PFSK-1 (cell line): Measurements from ENCODE around the gene ZCCHC24.

Source experiments
- FOXP2 ChIP-seq: optimal IDR thresholded peaks from 2 replicates; pipeline ENCODE3; 2011; ENCODE audit warnings: borderline replicate concordance, control low read depth, inconsistent platforms; ENCODE audit not compliant: insufficient read depth; ENCODE audit errors: extremely low read length, extremely low read depth
- POLR2AphosphoS5 ChIP-seq: IDR thresholded peaks from 2 replicates; pipeline ENCODE4 v1.6.1; 2012; ENCODE audit warnings: low read depth, mild to moderate bottlenecking, control low read depth, low read length, moderate library complexity
- REST ChIP-seq, 2 experiments: IDR thresholded peaks; 2 replicates each; pipeline versions ENCODE4 v1.6.1 to v1.8.0; 2011 to 2012; ENCODE audit warnings: low read depth in 2 of 2, low read length in 2 of 2, control low read depth in 1 of 2, inconsistent platforms in 1 of 2, mild to moderate bottlenecking in 1 of 2, moderate library complexity in 1 of 2; ENCODE audit not compliant: insufficient read depth in 1 of 2
- SIN3A ChIP-seq: IDR thresholded peaks from 2 replicates; pipeline ENCODE4 v1.6.1; 2012; ENCODE audit warnings: mild to moderate bottlenecking, low read length, moderate library complexity, borderline replicate concordance; ENCODE audit not compliant: insufficient read depth
- TAF1 ChIP-seq: IDR thresholded peaks from 2 replicates; pipeline ENCODE4 v1.6.1; 2012; ENCODE audit warnings: low read length, control low read depth, borderline replicate concordance; ENCODE audit not compliant: insufficient read depth

ZCCHC24 gene

GRCh38 chr10:79490400-79491142 is 45.1 kb upstream of the ZCCHC24 start:
- TF ChIP-seq REST (IDR thresholded peaks at IDR 0.05; ENCODE audit: insufficient read depth in 1 of 2, low read depth in 2 of 2, low read length in 2 of 2) = no peak
- TF ChIP-seq TAF1 = no peak
- TF ChIP-seq SIN3A = no peak
- TF ChIP-seq FOXP2 = no peak
- TF ChIP-seq POLR2AphosphoS5 = no peak

- TF ChIP-seq TAF1 (no peak), REST (IDR thresholded peaks at IDR 0.05; ENCODE audit: insufficient read depth in 1 of 2, low read depth in 2 of 2, low read length in 2 of 2) (no peak), POLR2AphosphoS5 (no peak), SIN3A (no peak), FOXP2 (no peak)
Observed at GRCh38 chr10:79488870-79489269, 43.4 kb upstream of the ZCCHC24 start.

DNA sequence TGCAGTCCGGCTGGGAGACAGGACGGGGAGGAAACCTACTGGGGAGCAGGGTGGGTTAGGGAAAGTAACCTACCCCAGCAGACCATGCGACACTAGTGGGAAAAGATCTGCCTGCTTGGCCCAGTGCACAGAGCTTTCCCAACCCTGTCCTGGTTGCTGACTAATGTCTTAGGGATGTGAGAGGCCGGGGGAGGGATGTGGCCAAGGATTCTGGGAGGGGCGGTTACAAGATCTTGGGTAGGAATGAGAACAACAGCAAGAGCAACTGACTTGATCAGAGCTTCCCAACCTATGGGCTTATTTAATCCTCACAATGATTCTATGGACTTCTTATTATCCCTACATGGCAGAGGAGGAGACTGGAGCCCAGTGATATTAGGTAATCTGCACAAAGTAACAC is 42.9 kb upstream of the ZCCHC24 start:
- TF ChIP-seq TAF1 (no peak), POLR2AphosphoS5 (no peak), FOXP2 (no peak)

DNA sequence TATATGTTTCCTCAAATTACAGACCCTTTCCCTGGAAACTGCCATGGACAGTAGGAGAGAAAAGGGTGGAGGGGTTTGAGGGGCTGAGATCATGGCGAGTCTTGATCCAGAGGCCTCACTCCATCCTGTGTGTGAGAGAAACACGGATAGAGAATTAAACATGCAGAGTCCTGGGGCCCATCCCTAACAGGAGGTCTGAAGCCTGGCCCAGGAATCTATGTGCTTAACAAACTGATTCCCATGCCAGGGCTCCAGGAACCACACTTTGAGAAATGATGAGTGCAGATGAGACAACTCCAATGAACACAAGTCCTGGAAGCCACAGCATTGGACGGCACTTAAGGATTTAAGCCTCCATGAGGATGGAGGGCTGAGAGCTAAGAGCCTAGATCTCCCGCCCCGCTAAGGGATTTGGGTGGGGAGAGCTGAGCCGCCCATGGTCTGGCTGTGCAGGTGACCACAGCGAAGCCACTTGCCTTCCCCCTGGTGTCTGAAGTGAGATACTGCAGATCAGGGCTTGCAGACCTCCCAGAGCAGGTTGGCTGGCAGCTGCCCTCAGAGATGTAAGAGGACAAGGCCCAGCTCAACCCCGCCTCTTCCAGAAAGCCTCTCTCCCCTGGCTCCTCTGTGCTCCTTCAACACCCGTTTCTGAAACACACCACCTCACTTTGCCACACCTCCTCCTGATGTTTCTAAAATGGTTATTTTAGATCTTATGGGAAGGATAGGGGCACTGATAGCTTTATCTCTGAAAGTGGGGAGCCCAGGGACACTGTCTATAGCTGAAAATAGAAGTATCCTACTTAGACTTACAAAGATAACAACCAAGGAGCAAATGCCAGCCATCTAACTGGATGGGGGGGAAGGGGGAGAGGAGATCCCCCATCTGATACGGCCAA is 42.1 kb upstream of the ZCCHC24 start:
- TF ChIP-seq TAF1 = no peak
- TF ChIP-seq REST (IDR thresholded peaks at IDR 0.05; ENCODE audit: insufficient read depth in 1 of 2, low read depth in 2 of 2, low read length in 2 of 2) = no peak
- no peak for TF ChIP-seq POLR2AphosphoS5
- TF ChIP-seq FOXP2 = no peak

DNA sequence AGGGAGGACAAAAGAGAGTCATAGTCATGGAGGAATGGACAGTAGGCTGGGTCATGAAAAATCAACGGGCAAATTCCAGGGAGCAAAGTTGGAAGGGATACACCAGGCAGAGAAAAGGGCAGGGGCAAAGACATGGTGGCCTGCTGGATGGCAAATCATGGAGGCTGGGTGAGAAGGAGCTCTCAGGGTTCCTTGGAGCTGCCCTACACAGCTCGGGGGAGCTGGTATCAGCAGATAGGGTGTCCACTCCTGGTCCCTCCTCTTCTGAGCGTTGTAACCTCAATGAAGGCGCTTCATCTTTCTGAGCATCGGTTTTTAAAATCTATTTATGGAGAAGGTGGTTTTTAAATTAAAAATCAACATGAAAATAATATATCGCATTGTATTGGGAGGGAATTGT is 39.1 kb upstream of the ZCCHC24 start:
- TF ChIP-seq POLR2AphosphoS5 (no peak), FOXP2 (no peak), SIN3A (no peak), REST (IDR thresholded peaks at IDR 0.05; ENCODE audit: insufficient read depth in 1 of 2, low read depth in 2 of 2, low read length in 2 of 2) (no peak), TAF1 (no peak)
